Astrocyte (in vitro differentiated cells and primary cell): ENCODE results near the gene LY6G6D.

Experiments
- EZH2 ChIP-seq: IDR thresholded peaks from 2 replicates; pipeline ENCODE4 v1.6.1; 2012; ENCODE audit warnings: mild to moderate bottlenecking, low read length, inconsistent platforms; ENCODE audit not compliant: insufficient read depth
- TF ChIP-seq, protein P1 (sequence below): IDR thresholded peaks from 2 replicates; pipeline ENCODE4 v1.5.1; 2011; ENCODE audit warnings: low read depth, mild to moderate bottlenecking, inconsistent platforms, low read length, moderate library complexity; ENCODE audit not compliant: insufficient read depth

DNA sequence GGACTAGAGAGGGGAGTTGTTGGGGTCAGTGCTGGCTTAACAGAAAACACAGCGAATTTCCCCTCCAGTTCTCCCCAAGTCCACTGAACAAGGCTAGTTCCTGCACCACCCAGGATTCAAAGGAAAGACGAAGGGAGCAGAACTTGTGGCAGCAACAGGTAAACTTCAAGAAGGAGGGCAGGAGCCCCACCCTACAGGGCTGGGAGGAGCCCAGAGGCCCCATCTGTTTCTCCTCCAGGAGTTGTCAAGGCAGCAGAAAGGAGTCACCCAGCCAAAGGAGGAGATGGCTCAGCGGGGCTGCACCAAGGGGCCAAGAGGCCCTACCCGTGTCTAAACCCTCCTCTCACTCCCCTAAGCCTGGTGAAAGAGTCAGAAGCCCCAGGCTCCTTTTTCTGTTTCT lies 49.0 kb downstream of the LY6G6D start:
- TF ChIP-seq, protein P1, sequence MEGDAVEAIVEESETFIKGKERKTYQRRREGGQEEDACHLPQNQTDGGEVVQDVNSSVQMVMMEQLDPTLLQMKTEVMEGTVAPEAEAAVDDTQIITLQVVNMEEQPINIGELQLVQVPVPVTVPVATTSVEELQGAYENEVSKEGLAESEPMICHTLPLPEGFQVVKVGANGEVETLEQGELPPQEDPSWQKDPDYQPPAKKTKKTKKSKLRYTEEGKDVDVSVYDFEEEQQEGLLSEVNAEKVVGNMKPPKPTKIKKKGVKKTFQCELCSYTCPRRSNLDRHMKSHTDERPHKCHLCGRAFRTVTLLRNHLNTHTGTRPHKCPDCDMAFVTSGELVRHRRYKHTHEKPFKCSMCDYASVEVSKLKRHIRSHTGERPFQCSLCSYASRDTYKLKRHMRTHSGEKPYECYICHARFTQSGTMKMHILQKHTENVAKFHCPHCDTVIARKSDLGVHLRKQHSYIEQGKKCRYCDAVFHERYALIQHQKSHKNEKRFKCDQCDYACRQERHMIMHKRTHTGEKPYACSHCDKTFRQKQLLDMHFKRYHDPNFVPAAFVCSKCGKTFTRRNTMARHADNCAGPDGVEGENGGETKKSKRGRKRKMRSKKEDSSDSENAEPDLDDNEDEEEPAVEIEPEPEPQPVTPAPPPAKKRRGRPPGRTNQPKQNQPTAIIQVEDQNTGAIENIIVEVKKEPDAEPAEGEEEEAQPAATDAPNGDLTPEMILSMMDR = no peak
- no peak for TF ChIP-seq EZH2
